ENCODE data around the gene GRIP2.

Gene GRIP2

GRCh38 chr3:14451844-14452739 is 88.0 kb downstream of the GRIP2 start:
- DNase-seq (ENCODE audit: low spot score): no peak

GRCh38 chr3:14450922-14451606 is 89.1 kb downstream of the GRIP2 start:
- DNase-seq (ENCODE audit: low spot score): no peak

- DNase-seq (ENCODE audit: low spot score): no peak
Measured at GRCh38 chr3:14450506-14450905, 89.6 kb downstream of the GRIP2 start.

- no peak for DNase-seq (ENCODE audit: low spot score)
Measured at GRCh38 chr3:14448756-14449727, 91.1 kb downstream of the GRIP2 start.

DNA sequence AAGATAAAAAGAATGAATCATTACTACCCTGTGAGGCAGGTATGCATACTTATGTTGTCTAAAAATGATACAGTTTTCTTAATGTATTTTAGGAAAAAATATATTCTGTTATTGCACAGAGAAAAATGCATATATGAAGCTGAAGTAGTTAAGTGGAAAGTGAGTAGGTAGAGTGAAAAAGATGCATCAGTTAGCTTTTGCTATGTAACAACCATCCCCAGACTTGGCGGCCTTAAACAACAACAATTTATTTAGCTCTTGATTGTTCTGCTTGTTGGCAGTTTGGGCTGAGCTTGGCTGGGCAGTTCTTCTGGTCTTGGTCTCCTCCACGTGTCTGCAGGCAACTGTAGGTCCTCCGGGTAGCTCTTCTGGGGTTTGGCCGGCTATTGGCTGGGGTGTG is 92.1 kb downstream of the GRIP2 start:
- DNase-seq (ENCODE audit: low spot score): no peak

- no peak for DNase-seq (ENCODE audit: low spot score)
Measured at GRCh38 chr3:14446988-14447570, 93.1 kb downstream of the GRIP2 start.

- no peak for DNase-seq (ENCODE audit: low spot score)
Measured at GRCh38 chr3:14445773-14446172, 94.4 kb downstream of the GRIP2 start.

DNA sequence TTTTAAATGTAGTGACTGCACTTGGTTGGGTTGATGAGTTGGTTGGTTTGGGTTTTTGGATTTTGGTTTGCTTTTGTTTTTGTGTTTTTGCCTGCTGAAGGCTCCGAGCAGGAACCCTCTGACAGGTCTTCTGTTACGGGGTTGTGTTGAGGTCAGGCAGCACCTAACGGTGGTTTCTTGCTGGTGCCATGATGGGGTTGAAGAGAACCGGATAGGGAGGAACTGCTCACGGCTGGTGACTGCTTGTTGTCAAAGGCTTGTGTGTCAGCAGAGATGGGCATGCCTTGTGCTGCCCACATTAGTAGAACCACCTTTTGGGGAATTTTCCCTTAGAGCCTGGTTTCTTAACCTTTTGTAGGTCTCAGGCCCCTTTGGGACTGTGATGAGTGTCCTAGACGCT is 95.8 kb downstream of the GRIP2 start:
- no peak for DNase-seq (ENCODE audit: low spot score)

GRCh38 chr3:14441920-14442300 is 98.2 kb downstream of the GRIP2 start:
- no peak for DNase-seq (ENCODE audit: low spot score)

GRCh38 chr3:14441240-14441919 is 98.8 kb downstream of the GRIP2 start:
- no peak for DNase-seq (ENCODE audit: low spot score)

- peak; percentile 80 for DNase-seq (ENCODE audit: low spot score)
Measured at GRCh38 chr3:14440531-14441239, 99.5 kb downstream of the GRIP2 start.

DNA sequence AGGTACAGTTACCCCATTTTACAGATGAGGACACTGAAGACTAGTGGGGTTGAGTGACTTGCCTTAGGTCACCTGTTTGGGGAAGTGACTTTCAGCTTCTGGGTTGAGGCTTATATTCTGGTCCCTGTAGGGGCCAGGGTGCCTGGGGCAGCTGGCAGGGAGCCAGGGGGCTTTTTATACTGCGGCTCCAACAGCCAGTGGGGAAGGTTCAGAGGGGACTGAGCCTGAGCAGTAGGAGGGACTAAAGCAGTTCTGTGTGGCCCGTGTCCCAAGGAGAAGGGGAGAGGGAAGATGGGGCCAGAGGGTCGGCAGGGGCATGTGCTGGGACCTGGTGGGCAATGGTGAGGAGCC is 100.0 kb downstream of the GRIP2 start:
- no peak for DNase-seq (ENCODE audit: low spot score)

DNA sequence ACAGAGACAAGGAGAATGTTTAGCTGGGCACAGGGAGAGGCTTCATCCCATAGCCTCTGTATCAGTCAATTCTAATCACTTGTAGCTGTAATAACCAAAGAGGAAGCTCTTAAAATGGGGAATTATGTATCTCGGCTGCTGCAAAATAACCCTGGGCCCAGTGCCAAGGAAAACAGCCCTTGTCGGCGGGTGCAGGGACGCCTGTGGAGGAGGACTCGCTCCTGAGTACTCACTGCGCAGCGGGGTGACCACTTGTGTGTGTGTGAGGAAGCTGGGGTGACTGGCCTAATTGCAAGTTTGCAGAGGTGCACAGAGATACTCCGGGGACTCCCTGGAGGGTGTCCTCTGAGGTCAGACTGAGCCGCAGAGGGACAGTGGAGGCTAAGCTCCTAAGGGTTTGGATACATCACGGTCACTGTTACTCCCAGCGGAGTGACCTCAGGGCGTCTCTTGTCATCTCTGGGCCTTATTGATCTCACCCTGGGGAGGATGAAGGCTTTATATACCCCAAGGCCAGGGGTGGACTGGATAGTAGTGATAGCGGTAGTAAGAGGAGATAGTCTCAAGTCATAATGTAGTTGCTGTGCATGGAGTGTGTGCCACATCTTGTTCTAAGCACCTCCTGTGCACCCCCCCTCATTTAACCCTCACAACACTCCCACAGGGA is 100.5 kb downstream of the GRIP2 start:
- no peak for DNase-seq (ENCODE audit: low spot score)
